Gastroesophageal sphincter (tissue), 4 donors: ENCODE measurements around the gene MGLL. TPM values are rescaled to one million over a fixed set of nuclear protein-coding genes. Genes with fewer than 3 reads are reported as not detected.

Experiments
- ATAC-seq: fragments of 150-250 bp; one replicate; pipeline ENCODE4 v1.9.1; 2016; ENCODE audit warnings: mild to moderate bottlenecking, moderate library complexity
- H3K27ac ChIP-seq, 4 donors: fragments of 200-600 bp; sonication (generic) in 3 of 4; 1 replicate in 3 of 4; 2 replicates in 1 of 4; pipeline ENCODE4 v1.5.1; 2016 to 2019
- H3K27me3 ChIP-seq: fragments of 200-600 bp; sonication (generic); one replicate; pipeline ENCODE4 v1.5.1; 2019
- H3K36me3 ChIP-seq, 2 donors: fragments of 200-600 bp; sonication (generic); one replicate each; pipeline ENCODE4 v1.5.1; 2019; ENCODE audit warnings: control low read depth in 1 of 2
- H3K4me1 ChIP-seq, 3 donors: fragments of 200-600 bp; sonication (generic); 1 replicate in 2 of 3; 2 replicates in 1 of 3; pipeline ENCODE4 v1.5.1; 2016 to 2019; ENCODE audit warnings: control low read depth in 2 of 3
- H3K4me3 ChIP-seq, 2 donors: fragments of 200-600 bp; sonication (generic); one replicate each; pipeline ENCODE4 v1.5.1; 2019; ENCODE audit warnings: mild to moderate bottlenecking in 1 of 2, moderate library complexity in 1 of 2
- H3K9me3 ChIP-seq, 3 donors: fragments of 200-600 bp; sonication (generic); one replicate each; pipeline ENCODE4 v1.5.1; 2017 to 2019; ENCODE audit warnings: control low read depth in 2 of 3
- EP300 ChIP-seq: sonication (generic); formaldehyde crosslinking; IDR thresholded peaks from one replicate; pipeline ENCODE4 v1.6.1; 2017; ENCODE audit warnings: antibody characterized with exemption, mild to moderate bottlenecking
- POLR2A ChIP-seq, 2 donors: fragments of 450-650 bp; IDR thresholded peaks; one replicate each; pipeline ENCODE4 v1.6.1; 2017; ENCODE audit warnings: antibody characterized with exemption in 2 of 2, mild to moderate bottlenecking in 2 of 2, moderate library complexity in 1 of 2
- POLR2AphosphoS5 ChIP-seq: sonication (generic); formaldehyde crosslinking; IDR thresholded peaks from one replicate; pipeline ENCODE4 v1.6.1; 2017; ENCODE audit warnings: antibody characterized with exemption
- WGBS, 2 donors: methylation state at CpG; one replicate each; pipeline ENCODE4 v1.1.5; 2018; ENCODE audit warnings: low coverage in 1 of 2; 5-methylcytosine and 5-hydroxymethylcytosine counted together
- total RNA-seq, 4 donors: library from RNA; depleted of rRNA; stranded (reverse); fragments of >200 nt; gene quantifications; one replicate each; pipeline ENCODE4 v1.1.0, GENCODE V29; 2016
- TF ChIP-seq, protein P1 (sequence below), 4 experiments: fragments of 200-600 bp in 2 of 4; fragments of 450-650 bp in 2 of 4; sonication (generic) in 1 of 4; IDR thresholded peaks; one replicate each; pipeline ENCODE4 v1.5.1; 2017 to 2019; ENCODE audit warnings: antibody characterized with exemption in 4 of 4, mild to moderate bottlenecking in 2 of 4, moderate library complexity in 2 of 4

The MGLL gene
- total RNA-seq, 4 donors from 2014 or later = 39.2 to 171 (median 55.8) TPM

- Histone ChIP-seq H3K36me3 (peaks cover 0 to 3% of the 10 kb centered on the region in 2 donors), H3K27me3 (no peaks in the 10 kb centered on the region), H3K27ac (no peak overlapping the region), H3K9me3 (no peaks in the 10 kb centered on the region), H3K4me3 (no peak overlapping the region), H3K4me1 (peaks cover 2 to 31% (median 13%) of the 10 kb centered on the region in 3 donors)
- no peak for ATAC-seq
- no peak for TF ChIP-seq POLR2AphosphoS5
- TF ChIP-seq, protein P1, sequence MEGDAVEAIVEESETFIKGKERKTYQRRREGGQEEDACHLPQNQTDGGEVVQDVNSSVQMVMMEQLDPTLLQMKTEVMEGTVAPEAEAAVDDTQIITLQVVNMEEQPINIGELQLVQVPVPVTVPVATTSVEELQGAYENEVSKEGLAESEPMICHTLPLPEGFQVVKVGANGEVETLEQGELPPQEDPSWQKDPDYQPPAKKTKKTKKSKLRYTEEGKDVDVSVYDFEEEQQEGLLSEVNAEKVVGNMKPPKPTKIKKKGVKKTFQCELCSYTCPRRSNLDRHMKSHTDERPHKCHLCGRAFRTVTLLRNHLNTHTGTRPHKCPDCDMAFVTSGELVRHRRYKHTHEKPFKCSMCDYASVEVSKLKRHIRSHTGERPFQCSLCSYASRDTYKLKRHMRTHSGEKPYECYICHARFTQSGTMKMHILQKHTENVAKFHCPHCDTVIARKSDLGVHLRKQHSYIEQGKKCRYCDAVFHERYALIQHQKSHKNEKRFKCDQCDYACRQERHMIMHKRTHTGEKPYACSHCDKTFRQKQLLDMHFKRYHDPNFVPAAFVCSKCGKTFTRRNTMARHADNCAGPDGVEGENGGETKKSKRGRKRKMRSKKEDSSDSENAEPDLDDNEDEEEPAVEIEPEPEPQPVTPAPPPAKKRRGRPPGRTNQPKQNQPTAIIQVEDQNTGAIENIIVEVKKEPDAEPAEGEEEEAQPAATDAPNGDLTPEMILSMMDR (IDR thresholded peaks at IDR 0.05) = no peak
- no peak for TF ChIP-seq POLR2A (IDR thresholded peaks at IDR 0.05)
- TF ChIP-seq EP300 = no peak
- WGBS, 2 donors = 84% methylated on average over 7 of the region's 14 CpGs; no CpG with 5 or more reads in 1 of the 2 donors
Measured at GRCh38 chr3:127669541-127670228, 152.6 kb downstream of the MGLL start.

GRCh38 chr3:127668906-127669305, 153.4 kb downstream of the MGLL start:
- H3K4me3 ChIP-seq = no peak overlapping the region
- H3K4me1 ChIP-seq = peaks cover 2 to 23% (median 8%) of the 10 kb centered on the region in 3 donors
- no peak for TF ChIP-seq POLR2AphosphoS5
- no peak for TF ChIP-seq POLR2A (IDR thresholded peaks at IDR 0.05)
- TF ChIP-seq, protein P1 (IDR thresholded peaks at IDR 0.05) = no peak
- TF ChIP-seq EP300 = no peak
- ATAC-seq = no peak
- H3K9me3 ChIP-seq = no peaks in the 10 kb centered on the region
- no peaks in the 10 kb centered on the region for H3K36me3 ChIP-seq
- no peak overlapping the region for H3K27ac ChIP-seq
- no peaks in the 10 kb centered on the region for H3K27me3 ChIP-seq
- 91 to 100% methylated on average over 2 to 4 of the region's 7 CpGs for WGBS, 2 donors

GRCh38 chr3:127667119-127667681, 155.1 kb downstream of the MGLL start:
- TF ChIP-seq, protein P1 (IDR thresholded peaks at IDR 0.05) = no peak
- no peak for TF ChIP-seq POLR2AphosphoS5
- TF ChIP-seq EP300 = no peak
- no peak for TF ChIP-seq POLR2A (IDR thresholded peaks at IDR 0.05)

GRCh38 chr3:127666676-127667075, 155.6 kb downstream of the MGLL start:
- Histone ChIP-seq H3K36me3 (no peaks in the 10 kb centered on the region), H3K27me3 (no peaks in the 10 kb centered on the region), H3K27ac (no peak overlapping the region), H3K9me3 (no peaks in the 10 kb centered on the region), H3K4me1 (peaks cover 0 to 7% (median 3%) of the 10 kb centered on the region in 3 donors), H3K4me3 (no peak overlapping the region)
- TF ChIP-seq EP300 = no peak
- no peak for TF ChIP-seq POLR2A (IDR thresholded peaks at IDR 0.05)
- TF ChIP-seq, protein P1 (IDR thresholded peaks at IDR 0.05) = no peak
- no peak for TF ChIP-seq POLR2AphosphoS5
- no peak for ATAC-seq
- WGBS, 2 donors = 60 to 100% methylated on average over 1 of the region's 2 CpGs

More at GRCh38 chr3:127667119-127667681, 155.1 kb downstream of the MGLL start:
- no peaks in the 10 kb centered on the region for H3K9me3 ChIP-seq
- H3K27me3 ChIP-seq = no peaks in the 10 kb centered on the region
- H3K4me3 ChIP-seq = no peak overlapping the region
- H3K36me3 ChIP-seq = no peaks in the 10 kb centered on the region
- H3K27ac ChIP-seq = no peak overlapping the region
- 66% methylated on average over 4 of the region's 6 CpGs; no CpG with 5 or more reads in 1 of the 2 donors for WGBS, 2 donors
- ATAC-seq = no peak
- peaks cover 0 to 12% (median 6%) of the 10 kb centered on the region in 3 donors for H3K4me1 ChIP-seq

- no peaks in the 10 kb centered on the region for H3K9me3 ChIP-seq
- no peaks in the 10 kb centered on the region for H3K36me3 ChIP-seq
- no peak overlapping the region for H3K4me3 ChIP-seq
- TF ChIP-seq EP300 (no peak), POLR2A (IDR thresholded peaks at IDR 0.05) (no peak), POLR2AphosphoS5 (no peak)
- TF ChIP-seq, protein P1 (IDR thresholded peaks at IDR 0.05) = no peak
- no peak for ATAC-seq
- H3K27ac ChIP-seq = no peak overlapping the region
- WGBS, 2 donors = 90 to 97% methylated on average over 3 of the region's 3 CpGs
- no peaks in the 10 kb centered on the region for H3K27me3 ChIP-seq
- H3K4me1 ChIP-seq = no peaks in the 10 kb centered on the region
Measured at GRCh38 chr3:127665586-127665985, 156.7 kb downstream of the MGLL start.
